Gastrocnemius medialis (tissue), 4 donors: Measurements from ENCODE around the gene NETO1. TPM values are rescaled to one million over a fixed set of nuclear protein-coding genes. Genes with fewer than 3 reads are reported as not detected.

ENCODE experiments used
- ATAC-seq, 2 donors: fragments of 150-250 bp; one replicate each; pipeline ENCODE4 v1.9.1; 2016
- DNase-seq, 2 donors: peaks; one replicate each; pipeline ENCODE4 v3.0.0-alpha.2; 2019
- H3K27ac ChIP-seq, 4 donors: fragments of 200-600 bp; sonication (generic); 1 replicate in 1 of 4; 2 replicates in 3 of 4; pipeline ENCODE4 v1.5.1; 2016 to 2018; ENCODE audit warnings: mild to moderate bottlenecking in 2 of 4, moderate library complexity in 1 of 4
- H3K27me3 ChIP-seq, 3 donors: fragments of 200-600 bp; sonication (generic) in 2 of 3; 1 replicate in 1 of 3; 2 replicates in 2 of 3; pipeline versions ENCODE4 v1.5.1 to v1.6.0; 2016 to 2019; ENCODE audit warnings: mild to moderate bottlenecking in 1 of 3, moderate library complexity in 1 of 3
- H3K36me3 ChIP-seq, 2 donors: fragments of 200-600 bp; sonication (generic) in 1 of 2; one replicate each; pipeline ENCODE4 v1.5.1; 2017 to 2018
- H3K4me1 ChIP-seq, 2 donors: fragments of 200-600 bp; sonication (generic) in 1 of 2; one replicate each; pipeline ENCODE4 v1.5.1; 2016 to 2017; ENCODE audit warnings: mild to moderate bottlenecking in 2 of 2
- H3K4me3 ChIP-seq, 4 donors: fragments of 200-600 bp; sonication (generic) in 3 of 4; 1 replicate in 1 of 4; 2 replicates in 3 of 4; pipeline ENCODE4 v1.5.1; 2016 to 2019; ENCODE audit warnings: mild to moderate bottlenecking in 2 of 4
- H3K9me3 ChIP-seq, 3 donors: fragments of 200-600 bp; sonication (generic) in 2 of 3; 1 replicate in 1 of 3; 2 replicates in 2 of 3; pipeline ENCODE4 v1.5.1; 2016 to 2019
- POLR2A ChIP-seq, 2 donors: fragments of 450-650 bp; IDR thresholded peaks; one replicate each; pipeline ENCODE4 v1.6.1; 2017; ENCODE audit warnings: antibody characterized with exemption in 2 of 2, mild to moderate bottlenecking in 2 of 2, moderate library complexity in 2 of 2
- in situ Hi-C, 4 donors: fragments of 200-750 bp; cut with MboI; loops; one replicate each; pipeline versions ENCODE4 v1.15.0 to v1.8.0; 2017; ENCODE audit warnings: low sequenced_read_pairs in 4 of 4
- intact Hi-C: fragments of 100-400 bp; cut with DNase I; formaldehyde crosslinking; loops from one replicate; pipeline ENCODE4 v1.15.1; 2023; ENCODE audit warnings: low total_unique reads
- total RNA-seq, 4 donors: library from RNA; depleted of rRNA; stranded (reverse); fragments of >200 nt; gene quantifications; one replicate each; pipeline versions ENCODE4 v1.1.0 to v1.2.3, GENCODE V29; 2016
- TF ChIP-seq, protein P1 (sequence below), 5 experiments: fragments of 450-650 bp in 3 of 5; fragments of 200-600 bp in 2 of 5; sonication (generic) in 2 of 5; IDR thresholded peaks in 4 of 5; conservative IDR thresholded peaks in 1 of 5; 1 replicate in 4 of 5; 2 replicates in 1 of 5; pipeline ENCODE4 v1.5.1; 2016 to 2019; ENCODE audit warnings: antibody characterized with exemption in 5 of 5, mild to moderate bottlenecking in 3 of 5, moderate library complexity in 3 of 5

NETO1 gene
- total RNA-seq, 4 donors from 2014 or later: not detected

DNA sequence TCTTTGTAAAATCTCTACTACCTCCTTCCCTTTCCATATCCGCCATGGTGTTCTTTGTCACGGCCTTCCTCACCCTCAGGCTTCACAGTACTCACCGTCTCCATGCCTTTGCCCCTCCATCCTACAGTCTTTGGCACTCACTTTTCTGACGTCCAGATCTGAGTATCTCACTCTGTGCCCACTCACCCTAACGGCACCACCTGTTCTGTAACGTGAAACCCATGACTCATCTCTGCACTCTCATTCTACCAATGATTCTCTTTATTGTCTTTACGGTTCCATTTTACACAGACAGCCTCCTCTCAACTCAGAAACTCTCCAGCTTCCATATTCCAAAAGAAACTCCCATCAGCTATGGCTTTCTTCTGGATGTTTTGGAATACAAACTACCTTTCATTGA lies 56.7 kb downstream of the NETO1 start:
- intact Hi-C loops (no loop called here), in situ Hi-C loops (no loop called here)
- DNase-seq: no peak
- TF ChIP-seq, protein P1, sequence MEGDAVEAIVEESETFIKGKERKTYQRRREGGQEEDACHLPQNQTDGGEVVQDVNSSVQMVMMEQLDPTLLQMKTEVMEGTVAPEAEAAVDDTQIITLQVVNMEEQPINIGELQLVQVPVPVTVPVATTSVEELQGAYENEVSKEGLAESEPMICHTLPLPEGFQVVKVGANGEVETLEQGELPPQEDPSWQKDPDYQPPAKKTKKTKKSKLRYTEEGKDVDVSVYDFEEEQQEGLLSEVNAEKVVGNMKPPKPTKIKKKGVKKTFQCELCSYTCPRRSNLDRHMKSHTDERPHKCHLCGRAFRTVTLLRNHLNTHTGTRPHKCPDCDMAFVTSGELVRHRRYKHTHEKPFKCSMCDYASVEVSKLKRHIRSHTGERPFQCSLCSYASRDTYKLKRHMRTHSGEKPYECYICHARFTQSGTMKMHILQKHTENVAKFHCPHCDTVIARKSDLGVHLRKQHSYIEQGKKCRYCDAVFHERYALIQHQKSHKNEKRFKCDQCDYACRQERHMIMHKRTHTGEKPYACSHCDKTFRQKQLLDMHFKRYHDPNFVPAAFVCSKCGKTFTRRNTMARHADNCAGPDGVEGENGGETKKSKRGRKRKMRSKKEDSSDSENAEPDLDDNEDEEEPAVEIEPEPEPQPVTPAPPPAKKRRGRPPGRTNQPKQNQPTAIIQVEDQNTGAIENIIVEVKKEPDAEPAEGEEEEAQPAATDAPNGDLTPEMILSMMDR (IDR thresholded peaks at IDR 0.05 in 4 of 5, conservative IDR thresholded peaks at IDR 0.05 in 1 of 5): no peak
- no peak for TF ChIP-seq POLR2A (IDR thresholded peaks at IDR 0.05)
- Histone ChIP-seq H3K9me3 (no peaks in the 10 kb centered on the region), H3K36me3 (no peaks in the 10 kb centered on the region), H3K27me3 (no peaks in the 10 kb centered on the region), H3K4me3 (no peak overlapping the region), H3K4me1 (no peaks in the 10 kb centered on the region), H3K27ac (no peak overlapping the region)
- no peak for ATAC-seq

DNA sequence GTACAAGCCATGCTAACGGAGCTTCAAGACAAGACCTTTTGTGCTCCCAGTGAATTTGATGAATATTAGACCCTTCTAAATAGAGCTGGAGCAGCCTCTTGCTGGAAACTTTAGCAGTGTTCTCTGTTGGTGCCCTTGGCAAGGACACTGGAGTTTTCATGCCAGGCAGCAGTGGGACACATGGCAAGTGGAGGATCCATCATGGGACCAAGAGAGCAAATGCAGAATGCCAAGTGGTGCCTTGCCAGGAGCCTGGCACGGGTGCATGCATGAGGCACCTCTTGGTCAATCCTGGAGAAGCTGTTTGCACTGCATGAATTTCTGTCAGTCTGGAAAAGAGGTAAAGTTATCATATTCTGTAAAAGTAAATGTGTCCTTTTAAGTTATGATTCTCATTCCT lies 59.1 kb downstream of the NETO1 start:
- no peaks in the 10 kb centered on the region for H3K27me3 ChIP-seq
- H3K4me3 ChIP-seq: no peak overlapping the region
- no peaks in the 10 kb centered on the region for H3K4me1 ChIP-seq
- intact Hi-C loops (no loop called here), in situ Hi-C loops (no loop called here)
- no peaks in the 10 kb centered on the region for H3K36me3 ChIP-seq
- no peaks in the 10 kb centered on the region for H3K9me3 ChIP-seq
- H3K27ac ChIP-seq: no peak overlapping the region
- TF ChIP-seq, protein P1 (IDR thresholded peaks at IDR 0.05 in 4 of 5, conservative IDR thresholded peaks at IDR 0.05 in 1 of 5): no peak
- no peak for TF ChIP-seq POLR2A (IDR thresholded peaks at IDR 0.05)
- ATAC-seq: no peak
- no peak for DNase-seq

GRCh38 chr18:72799106-72799505 lies 68.7 kb downstream of the NETO1 start:
- ATAC-seq: no peak
- intact Hi-C loops (no loop called here), in situ Hi-C loops (no loop called here)
- TF ChIP-seq, protein P1 (IDR thresholded peaks at IDR 0.05 in 4 of 5, conservative IDR thresholded peaks at IDR 0.05 in 1 of 5): no peak
- no peak for TF ChIP-seq POLR2A (IDR thresholded peaks at IDR 0.05)
- no peak for DNase-seq
- H3K4me1 ChIP-seq: no peaks in the 10 kb centered on the region
- no peaks in the 10 kb centered on the region for H3K27me3 ChIP-seq
- H3K4me3 ChIP-seq: no peak overlapping the region
- H3K36me3 ChIP-seq: no peaks in the 10 kb centered on the region
- H3K27ac ChIP-seq: no peak overlapping the region
- H3K9me3 ChIP-seq: no peaks in the 10 kb centered on the region

- no peaks in the 10 kb centered on the region for H3K9me3 ChIP-seq
- no peak for TF ChIP-seq POLR2A (IDR thresholded peaks at IDR 0.05)
- TF ChIP-seq, protein P1 (IDR thresholded peaks at IDR 0.05 in 4 of 5, conservative IDR thresholded peaks at IDR 0.05 in 1 of 5): no peak
- no peak overlapping the region for H3K27ac ChIP-seq
- ATAC-seq (no peak), DNase-seq (no peak)
- no peak overlapping the region for H3K4me3 ChIP-seq
- no peaks in the 10 kb centered on the region for H3K36me3 ChIP-seq
- no peaks in the 10 kb centered on the region for H3K4me1 ChIP-seq
- no peaks in the 10 kb centered on the region for H3K27me3 ChIP-seq
- intact Hi-C loops (no loop called here), in situ Hi-C loops (no loop called here)
Observed at GRCh38 chr18:72783530-72783929, 84.3 kb downstream of the NETO1 start.

GRCh38 chr18:72774914-72775313 lies 92.9 kb downstream of the NETO1 start:
- Histone ChIP-seq H3K27ac (no peak overlapping the region), H3K36me3 (no peaks in the 10 kb centered on the region), H3K4me1 (no peaks in the 10 kb centered on the region), H3K27me3 (no peaks in the 10 kb centered on the region), H3K4me3 (no peak overlapping the region), H3K9me3 (no peaks in the 10 kb centered on the region)
- in situ Hi-C loops: loop anchor here in 1 of 4 donors (25.0 kb wide), 1 partner anchor 1062 kb away; no protein-coding TSS in a partner anchor
- DNase-seq: no peak
- no peak for TF ChIP-seq POLR2A (IDR thresholded peaks at IDR 0.05)
- TF ChIP-seq, protein P1 (IDR thresholded peaks at IDR 0.05 in 4 of 5, conservative IDR thresholded peaks at IDR 0.05 in 1 of 5): no peak
- intact Hi-C loops: no loop called here
- no peak for ATAC-seq
